OCI-LY3 (cell line): ENCODE measurements around the gene IL1B.
A peak's percentile ranks its signal among the peaks of the same experiment; 100 is the strongest.

Experiments used
- H2AFZ ChIP-seq: fragments of 200-600, 300-600 bp; shearing (Covaris generic); 2 replicates; pipeline ENCODE4 v1.6.0; 2014; ENCODE audit warnings: antibody characterized with exemption, low read depth, low read length
- H3K27ac ChIP-seq: fragments of 200-600, 300-600 bp; sonication (generic); 2 replicates; pipeline ENCODE4 v1.5.1; 2014; ENCODE audit warnings: mild to moderate bottlenecking, low read length, moderate library complexity, mixed read lengths
- H3K27me3 ChIP-seq: fragments of 200-600, 300-600 bp; sonication (generic); 2 replicates; pipeline ENCODE4 v1.6.1; 2014; ENCODE audit warnings: low read depth, low read length, mixed read lengths
- H3K36me3 ChIP-seq: fragments of 200-600, 300-600 bp; sonication (generic); replicated peaks from 2 replicates; pipeline ENCODE3; 2014; ENCODE audit warnings: low read depth, low read length, mixed read lengths
- H3K4me1 ChIP-seq: fragments of 300-600, 200-600 bp; sonication (generic); 2 replicates; pipeline ENCODE4 v1.6.1; 2014; ENCODE audit warnings: low read length, mixed read lengths
- H3K4me2 ChIP-seq: fragments of 200-600, 300-600 bp; sonication (generic); 2 replicates; pipeline ENCODE4 v1.6.1; 2014; ENCODE audit warnings: low read length, mixed read lengths
- H3K4me3 ChIP-seq: fragments of 300-600, 200-600 bp; sonication (generic); 2 replicates; pipeline ENCODE4 v1.5.1; 2014; ENCODE audit warnings: antibody characterized with exemption, mild to moderate bottlenecking, low read length, moderate library complexity
- H3K79me2 ChIP-seq: fragments of 300-600, 200-600 bp; shearing (Covaris generic); 2 replicates; pipeline ENCODE4 v1.6.1; 2014; ENCODE audit warnings: mild to moderate bottlenecking, low read length, mixed read lengths
- H3K9ac ChIP-seq: fragments of 300-600, 200-600 bp; shearing (Covaris generic); 2 replicates; pipeline ENCODE4 v1.6.0; 2014; ENCODE audit warnings: mild to moderate bottlenecking, low read length, moderate library complexity
- H3K9me3 ChIP-seq: fragments of 200-600, 300-600 bp; shearing (Covaris generic); 2 replicates; pipeline ENCODE4 v1.6.1; 2014; ENCODE audit warnings: low read length, mixed read lengths; ENCODE audit not compliant: insufficient read depth
- H4K20me1 ChIP-seq: fragments of 200-600, 300-600 bp; sonication (generic); 2 replicates; pipeline ENCODE4 v1.6.1; 2016; ENCODE audit warnings: low read length, mixed read lengths; ENCODE audit not compliant: insufficient read depth
- CTCF ChIP-seq: fragments of 200-600, 300-600 bp; sonication (generic); IDR thresholded peaks from 2 replicates; pipeline ENCODE4 v1.5.1; 2014; ENCODE audit warnings: antibody characterized with exemption, low read length, low read depth
- EZH2phosphoT487 ChIP-seq: fragments of 200-600 bp; shearing (Covaris generic); IDR thresholded peaks from 2 replicates; pipeline ENCODE4 v1.6.1; 2018; ENCODE audit warnings: antibody characterized with exemption, mixed run types, low read depth

Gene IL1B

GRCh38 chr2:112796486-112796885 lies 40.1 kb downstream of the IL1B start:
- H4K20me1 ChIP-seq, result no peaks in the 10 kb centered on the region
- no peak overlapping the region for H3K4me2 ChIP-seq
- no peak overlapping the region for H3K9ac ChIP-seq
- H3K9me3 ChIP-seq, result no peaks in the 10 kb centered on the region
- H3K79me2 ChIP-seq, result no peaks in the 10 kb centered on the region
- no peak overlapping the region for H3K27ac ChIP-seq
- H3K4me3 ChIP-seq, result no peak overlapping the region
- TF ChIP-seq CTCF, result no peak
- no peak for TF ChIP-seq EZH2phosphoT487
- no peak overlapping the region for H2AFZ ChIP-seq
- no peaks in the 10 kb centered on the region for H3K27me3 ChIP-seq
- no peaks in the 10 kb centered on the region for H3K36me3 ChIP-seq
- H3K4me1 ChIP-seq, result peaks cover 46% of the 10 kb centered on the region

- no peaks in the 10 kb centered on the region for H3K27me3 ChIP-seq
- H3K9ac ChIP-seq, result no peak overlapping the region
- no peak overlapping the region for H3K4me3 ChIP-seq
- H3K79me2 ChIP-seq, result no peaks in the 10 kb centered on the region
- no peak overlapping the region for H2AFZ ChIP-seq
- H3K4me2 ChIP-seq, result 0 out of 2 replicates have a peak overlapping the region, but pooled peaks have one; percentile 6
- H4K20me1 ChIP-seq, result no peaks in the 10 kb centered on the region
- H3K27ac ChIP-seq, result 0 out of 2 replicates have a peak overlapping the region, but pooled peaks have one; percentile 12
- H3K36me3 ChIP-seq, result no peaks in the 10 kb centered on the region
- TF ChIP-seq CTCF (no peak), EZH2phosphoT487 (no peak)
- H3K9me3 ChIP-seq, result no peaks in the 10 kb centered on the region
- peaks cover 46% of the 10 kb centered on the region for H3K4me1 ChIP-seq
Measured at GRCh38 chr2:112795774-112796173, 40.8 kb downstream of the IL1B start.

GRCh38 chr2:112794841-112795240 lies 41.7 kb downstream of the IL1B start:
- TF ChIP-seq CTCF (no peak), EZH2phosphoT487 (no peak)
- no peaks in the 10 kb centered on the region for H3K36me3 ChIP-seq
- peaks cover 44% of the 10 kb centered on the region for H3K4me1 ChIP-seq
- H3K27me3 ChIP-seq, result no peaks in the 10 kb centered on the region
- no peak overlapping the region for H2AFZ ChIP-seq
- no peaks in the 10 kb centered on the region for H3K9me3 ChIP-seq
- no peaks in the 10 kb centered on the region for H3K79me2 ChIP-seq
- H3K4me2 ChIP-seq, result peak overlapping the region; percentile 57; the same call in 1 of the 2 replicates
- no peak overlapping the region for H3K9ac ChIP-seq
- H3K27ac ChIP-seq, result 0 out of 2 replicates have a peak overlapping the region, but pooled peaks have one; percentile 80
- no peak overlapping the region for H3K4me3 ChIP-seq
- H4K20me1 ChIP-seq, result no peaks in the 10 kb centered on the region

GRCh38 chr2:112794131-112794733 lies 42.3 kb downstream of the IL1B start:
- Histone ChIP-seq H3K4me3 (peak overlapping the region; percentile 25), H3K27me3 (no peaks in the 10 kb centered on the region), H3K9ac (peak overlapping the region; percentile 46; the same call in 1 of the 2 replicates), H2AFZ (no peak overlapping the region), H3K9me3 (no peaks in the 10 kb centered on the region), H3K36me3 (no peaks in the 10 kb centered on the region), H3K79me2 (no peaks in the 10 kb centered on the region), H3K4me2 (peak overlapping the region; percentile 57), H3K27ac (peak overlapping the region; percentile 80), H3K4me1 (peaks cover 38% of the 10 kb centered on the region), H4K20me1 (no peaks in the 10 kb centered on the region)
- TF ChIP-seq CTCF (no peak), EZH2phosphoT487 (no peak)
